Measurements from ENCODE around the gene SIRPD. TPM values are rescaled to one million over a fixed set of nuclear protein-coding genes. Genes with fewer than 3 reads are reported as not detected.

Gene SIRPD
- total and polyA plus RNA-seq, 2 of the 13 experiments (the other 11 are each of a cell fraction or from before 2014, with no cell fraction given), result not detected

GRCh38 chr20:1493536-1493935 lies 64.0 kb downstream of the SIRPD start:
- no peak for DNase-seq (ENCODE audit: low spot score)
- in situ Hi-C loops (cut with HindIII; ENCODE audit: extremely low pct_ligation_motif_present, low pct_unique_long_range_greater_than_20kb) (no loop called here), intact Hi-C loops (cut with micrococcal nuclease; ENCODE audit: unreplicated experiment) (no loop called here)
- no peak for ATAC-seq
- Histone ChIP-seq H3K4me1 (ENCODE audit: insufficient read depth, low read length) (no peaks in the 10 kb centered on the region), H3K27me3 (ENCODE audit: control insufficient read depth in 1 of 2, insufficient read depth in 2 of 2, low read length in 2 of 2) (peaks cover 0 to 26% of the 10 kb centered on the region in 2 experiments; a peak in 3 of 5 replicates), H2AFZ (ENCODE audit: low read length) (no peak overlapping the region), H3K4me3 (replicated peaks in 1 of 3; ENCODE audit: insufficient read depth in 1 of 3, low read depth in 2 of 3, low read length in 3 of 3) (no peak overlapping the region), H3K4me2 (ENCODE audit: low read depth, low read length) (no peak overlapping the region), H3K36me3 (replicated peaks in 1 of 2; ENCODE audit: control insufficient read depth in 1 of 2, insufficient read depth in 2 of 2, low read length in 2 of 2) (no peaks in the 10 kb centered on the region), H4K20me1 (ENCODE audit: insufficient read depth, low read length) (no peaks in the 10 kb centered on the region), H3K27ac (ENCODE audit: extremely low read length, insufficient read depth, low read length) (no peak overlapping the region), H3K79me2 (ENCODE audit: insufficient read depth, low read length) (no peaks in the 10 kb centered on the region), H3K9ac (ENCODE audit: insufficient read depth, low read depth, low read length) (no peak overlapping the region), H3K9me3 (ENCODE audit: low read length) (no peaks in the 10 kb centered on the region)
- FAIRE-seq, result no peak
- ChIA-PET POLR2A (no interaction called here), CTCF (ENCODE audit: low intra/inter-chr PET ratio, low total read pairs) (no interaction called here)
- BruUV-seq (replicated peaks), result no TSS peak
- 0% methylated on average over 1 of the region's 1 CpG for WGBS (ENCODE audit: low lambda C conversion rate)
- TF ChIP-seq NPAS2 (CRISPR knock-in tag; IDR thresholded peaks at IDR 0.05; ENCODE audit: borderline replicate concordance) (no peak), ZNF30 (CRISPR knock-in tag; IDR thresholded peaks at IDR 0.05) (no peak), SMARCC2 (IDR thresholded peaks at IDR 0.05) (no peak), MIER2 (CRISPR knock-in tag; IDR thresholded peaks at IDR 0.05) (no peak), ZNF101 (CRISPR knock-in tag; IDR thresholded peaks at IDR 0.05; ENCODE audit: borderline replicate concordance, low read depth) (no peak), DR1 (CRISPR knock-in tag; IDR thresholded peaks at IDR 0.05) (no peak), ZNF614 (CRISPR knock-in tag; IDR thresholded peaks at IDR 0.05; ENCODE audit: borderline replicate concordance) (no peak), ZNF143 (CRISPR knock-in tag; IDR thresholded peaks at IDR 0.05) (no peak), ZNF260 (CRISPR knock-in tag; IDR thresholded peaks at IDR 0.05; ENCODE audit: borderline replicate concordance, low read depth) (no peak)

- Histone ChIP-seq H3K36me3 (replicated peaks in 1 of 2; ENCODE audit: control insufficient read depth in 1 of 2, insufficient read depth in 2 of 2, low read length in 2 of 2) (no peaks in the 10 kb centered on the region), H2AFZ (ENCODE audit: low read length) (no peak overlapping the region), H3K79me2 (ENCODE audit: insufficient read depth, low read length) (no peaks in the 10 kb centered on the region), H3K4me2 (ENCODE audit: low read depth, low read length) (no peak overlapping the region), H3K9ac (ENCODE audit: insufficient read depth, low read depth, low read length) (no peak overlapping the region), H3K9me3 (ENCODE audit: low read length) (no peaks in the 10 kb centered on the region), H3K27me3 (ENCODE audit: control insufficient read depth in 1 of 2, insufficient read depth in 2 of 2, low read length in 2 of 2) (peaks cover 2 to 26% of the 10 kb centered on the region in 2 experiments; a peak in 4 of 5 replicates), H3K4me1 (ENCODE audit: insufficient read depth, low read length) (no peaks in the 10 kb centered on the region), H3K4me3 (replicated peaks in 1 of 3; ENCODE audit: insufficient read depth in 1 of 3, low read depth in 2 of 3, low read length in 3 of 3) (no peak overlapping the region), H3K27ac (ENCODE audit: extremely low read length, insufficient read depth, low read length) (no peak overlapping the region), H4K20me1 (ENCODE audit: insufficient read depth, low read length) (no peaks in the 10 kb centered on the region)
- in situ Hi-C loops (cut with HindIII; ENCODE audit: extremely low pct_ligation_motif_present, low pct_unique_long_range_greater_than_20kb) (no loop called here), intact Hi-C loops (cut with micrococcal nuclease; ENCODE audit: unreplicated experiment) (no loop called here)
- CTCF ChIA-PET (ENCODE audit: low intra/inter-chr PET ratio, low total read pairs), result no interaction called here
- ATAC-seq (no peak), DNase-seq (ENCODE audit: low spot score) (no peak), FAIRE-seq (no peak)
- POLR2A ChIA-PET, result no interaction called here
- BruUV-seq (replicated peaks), result no TSS peak
- WGBS (ENCODE audit: low lambda C conversion rate), result 0% methylated on average over 2 of the region's 2 CpGs
- TF ChIP-seq ATM (IDR thresholded peaks at IDR 0.05; ENCODE audit: borderline replicate concordance), result no peak
- TF ChIP-seq ZNF619 (CRISPR knock-in tag; IDR thresholded peaks at IDR 0.05), result no peak
- TF ChIP-seq AGO1 (IDR thresholded peaks at IDR 0.05; ENCODE audit: low read depth, low read length, poor library complexity, severe bottlenecking), result no peak
- no peak for TF ChIP-seq PLRG1 (conservative IDR thresholded peaks at IDR 0.05)
- no peak for TF ChIP-seq NCOR1 (IDR thresholded peaks at IDR 0.05; ENCODE audit: borderline replicate concordance, low read length)
- TF ChIP-seq ZGPAT (CRISPR knock-in tag; IDR thresholded peaks at IDR 0.05), result no peak
- TF ChIP-seq KLF12 (CRISPR knock-in tag; IDR thresholded peaks at IDR 0.05; ENCODE audit: borderline replicate concordance), result no peak
- TF ChIP-seq CSRNP1 (CRISPR knock-in tag; IDR thresholded peaks at IDR 0.05), result no peak
These were observed 65.5 kb downstream of the SIRPD start for GRCh38 chr20:1491860-1492642.
